Spinal cord (tissue), 10 donors: ENCODE results near the gene FGF8. TPM values are rescaled to one million over a fixed set of nuclear protein-coding genes. Genes with fewer than 3 reads are reported as not detected.

Experiments
- DNase-seq, 6 donors: peaks; one replicate each; pipeline versions ENCODE4 v3.0.0 to v3.0.0-alpha.2; 2013 to 2015; ENCODE audit warnings: low spot score in 6 of 6, low read depth in 4 of 6
- H3K27ac ChIP-seq: one replicate; pipeline ENCODE4 v1.5.1; 2013; ENCODE audit warnings: low read depth, low read length, control low read depth
- H3K27me3 ChIP-seq: one replicate; pipeline ENCODE4 v1.6.1; 2013; ENCODE audit warnings: low read length; ENCODE audit not compliant: control insufficient read depth, insufficient read depth
- H3K36me3 ChIP-seq: one replicate; pipeline ENCODE4 v1.6.1; 2013; ENCODE audit warnings: low read length; ENCODE audit not compliant: control insufficient read depth, insufficient read depth
- H3K4me1 ChIP-seq: one replicate; pipeline ENCODE4 v1.6.1; 2013; ENCODE audit warnings: low read length; ENCODE audit not compliant: control insufficient read depth, insufficient read depth
- H3K4me3 ChIP-seq: one replicate; pipeline ENCODE4 v1.5.1; 2013; ENCODE audit warnings: low read depth, low read length, control low read depth
- H3K9me3 ChIP-seq: one replicate; pipeline ENCODE4 v1.6.1; 2013; ENCODE audit warnings: low read length; ENCODE audit not compliant: control insufficient read depth, insufficient read depth
- WGBS: methylation state at CpG from one replicate; pipeline ENCODE4 v1.1.5; 2013; ENCODE audit warnings: missing lambda C conversion rate; ENCODE audit not compliant: insufficient coverage; 5-methylcytosine and 5-hydroxymethylcytosine counted together
- polyA plus RNA-seq, 2 donors: library from polyadenylated mRNA; unstranded; fragments of 120-200 nt; gene quantifications; one replicate each; pipeline ENCODE4 v1.2.1, GENCODE V29; 2013; ENCODE audit not compliant: insufficient read length in 2 of 2
- total RNA-seq, 2 donors: library from RNA; depleted of rRNA in 1 of 2; stranded (reverse); fragments of 120-200 nt in 1 of 2; fragments of >200 nt in 1 of 2; gene quantifications; one replicate each; pipeline versions ENCODE4 v1.2.3 to v1.2.4, GENCODE V29; 2013 to 2014
- donor health status: healthy.

Gene FGF8
- total and polyA plus RNA-seq, 4 donors, result 0.69 to 2.2 (median 1.2) TPM

- no peaks in the 10 kb centered on the region for H3K9me3 ChIP-seq
- H3K27me3 ChIP-seq, result peaks cover 21% of the 10 kb centered on the region
- no peaks in the 10 kb centered on the region for H3K36me3 ChIP-seq
- WGBS, result 83% methylated on average over 3 of the region's 3 CpGs
- H3K4me3 ChIP-seq, result no peak overlapping the region
- no peak overlapping the region for H3K27ac ChIP-seq
- DNase-seq, result no peak
- peaks cover 9% of the 10 kb centered on the region for H3K4me1 ChIP-seq
Observed at GRCh38 chr10:101760510-101760909, 15.4 kb downstream of the FGF8 start.

- Histone ChIP-seq H3K4me3 (no peak overlapping the region), H3K36me3 (no peaks in the 10 kb centered on the region), H3K27ac (no peak overlapping the region), H3K9me3 (no peaks in the 10 kb centered on the region), H3K4me1 (peaks cover 9% of the 10 kb centered on the region), H3K27me3 (peaks cover 14% of the 10 kb centered on the region)
- DNase-seq, result no peak
- 47% methylated on average over 10 of the region's 12 CpGs for WGBS
Observed at GRCh38 chr10:101759309-101760247, 16.3 kb downstream of the FGF8 start.

GRCh38 chr10:101758858-101759257 lies 17.1 kb downstream of the FGF8 start:
- Histone ChIP-seq H3K4me3 (no peak overlapping the region), H3K4me1 (peaks cover 9% of the 10 kb centered on the region), H3K9me3 (no peaks in the 10 kb centered on the region), H3K36me3 (no peaks in the 10 kb centered on the region), H3K27ac (no peak overlapping the region), H3K27me3 (peaks cover 14% of the 10 kb centered on the region)
- 65% methylated on average over 2 of the region's 2 CpGs for WGBS
- DNase-seq, result no peak

- WGBS, result 50% methylated on average over 1 of the region's 3 CpGs
- Histone ChIP-seq H3K9me3 (no peaks in the 10 kb centered on the region), H3K4me1 (peaks cover 16% of the 10 kb centered on the region), H3K36me3 (no peaks in the 10 kb centered on the region), H3K4me3 (no peak overlapping the region), H3K27me3 (no peaks in the 10 kb centered on the region), H3K27ac (no peak overlapping the region)
- DNase-seq, result no peak
Observed at GRCh38 chr10:101752241-101752640, 23.7 kb downstream of the FGF8 start.

GRCh38 chr10:101749047-101750016 lies 26.6 kb downstream of the FGF8 start:
- Histone ChIP-seq H3K4me3 (no peak overlapping the region), H3K4me1 (peaks cover 16% of the 10 kb centered on the region), H3K27ac (no peak overlapping the region), H3K36me3 (no peaks in the 10 kb centered on the region), H3K27me3 (no peaks in the 10 kb centered on the region), H3K9me3 (no peaks in the 10 kb centered on the region)
- DNase-seq, result peak in 2 of 6 donors; percentile 12 to 42
- WGBS, result 37% methylated on average over 15 of the region's 19 CpGs

GRCh38 chr10:101748496-101748895 lies 27.4 kb downstream of the FGF8 start:
- no peak for DNase-seq
- Histone ChIP-seq H3K9me3 (no peaks in the 10 kb centered on the region), H3K27me3 (no peaks in the 10 kb centered on the region), H3K4me3 (no peak overlapping the region), H3K36me3 (no peaks in the 10 kb centered on the region), H3K4me1 (peaks cover 16% of the 10 kb centered on the region), H3K27ac (no peak overlapping the region)
- 50% methylated on average over 1 of the region's 3 CpGs for WGBS

GRCh38 chr10:101745074-101745696 lies 30.7 kb downstream of the FGF8 start:
- no peaks in the 10 kb centered on the region for H3K36me3 ChIP-seq
- H3K4me1 ChIP-seq, result peaks cover 16% of the 10 kb centered on the region
- peaks cover 4% of the 10 kb centered on the region for H3K27me3 ChIP-seq
- no peaks in the 10 kb centered on the region for H3K9me3 ChIP-seq
- 72% methylated on average over 9 of the region's 9 CpGs for WGBS
- no peak overlapping the region for H3K27ac ChIP-seq
- peak in 2 of 6 donors; percentile 14 to 43 for DNase-seq
- H3K4me3 ChIP-seq, result no peak overlapping the region

GRCh38 chr10:101744267-101744666 lies 31.6 kb downstream of the FGF8 start:
- Histone ChIP-seq H3K4me3 (no peak overlapping the region), H3K36me3 (no peaks in the 10 kb centered on the region), H3K27ac (no peak overlapping the region), H3K27me3 (peaks cover 4% of the 10 kb centered on the region), H3K4me1 (peaks cover 9% of the 10 kb centered on the region), H3K9me3 (no peaks in the 10 kb centered on the region)
- DNase-seq, result no peak
- no CpG with 5 or more reads among the region's 3 CpGs for WGBS

GRCh38 chr10:101741938-101742337 lies 34.0 kb downstream of the FGF8 start:
- WGBS, result no CpG with 5 or more reads among the region's 2 CpGs
- no peak overlapping the region for H3K4me3 ChIP-seq
- no peak for DNase-seq

More at GRCh38 chr10:101741938-101742337, 34.0 kb downstream of the FGF8 start:
- H3K27ac ChIP-seq, result no peak overlapping the region
- H3K4me1 ChIP-seq, result no peaks in the 10 kb centered on the region
- no peaks in the 10 kb centered on the region for H3K9me3 ChIP-seq
- H3K27me3 ChIP-seq, result peaks cover 4% of the 10 kb centered on the region
- H3K36me3 ChIP-seq, result no peaks in the 10 kb centered on the region
